SK-N-MC (cell line): ENCODE results near the gene ATXN1L.
"Not testable (repeated sequence)": the region's sequence is repeated elsewhere in the genome, so short reads cannot be mapped to it uniquely, and the experiment has no call there.

ENCODE experiments used
- DNase-seq: peaks from one replicate; pipeline ENCODE4 v3.0.0-alpha.2; 2011; ENCODE audit warnings: low read depth, low spot score
- H3K27ac ChIP-seq: fragments of 200-600 bp; sonication (generic); 2 replicates; pipeline ENCODE4 v1.5.1; 2016; ENCODE audit warnings: mixed run types
- H3K36me3 ChIP-seq: fragments of 200-600 bp; sonication (generic); 2 replicates; pipeline ENCODE4 v1.6.1; 2017; ENCODE audit warnings: antibody characterized with exemption, low read length, mixed read lengths; ENCODE audit not compliant: insufficient read depth
- H3K4me3 ChIP-seq: fragments of 200-600 bp; sonication (generic); 2 replicates; pipeline ENCODE4 v1.5.1; 2016
- H3K9ac ChIP-seq: fragments of 200-600 bp; sonication (generic); 2 replicates; pipeline ENCODE4 v1.8.0; 2017; ENCODE audit warnings: mixed run types, mixed read lengths; ENCODE audit not compliant: insufficient read length
- H3K9me3 ChIP-seq: fragments of 200-600 bp; sonication (generic); 2 replicates; pipeline ENCODE4 v1.6.1; 2017; ENCODE audit warnings: low read depth, mild to moderate bottlenecking, antibody characterized with exemption, low read length, moderate library complexity, mixed read lengths
- EZH2 ChIP-seq: fragments of 200-600 bp; sonication (generic); IDR thresholded peaks from one replicate; pipeline ENCODE4 v1.6.1; 2017; ENCODE audit warnings: antibody characterized with exemption
- FOXP2 ChIP-seq: optimal IDR thresholded peaks from 2 replicates; pipeline ENCODE3; 2011; ENCODE audit warnings: mild to moderate bottlenecking, moderate library complexity; ENCODE audit not compliant: insufficient read depth; ENCODE audit errors: extremely low read length, control extremely low read depth
- POLR2AphosphoS5 ChIP-seq: IDR thresholded peaks from 2 replicates; pipeline ENCODE4 v1.6.1; 2012; ENCODE audit warnings: mild to moderate bottlenecking, low read depth, low read length, borderline replicate concordance

Gene ATXN1L

DNA sequence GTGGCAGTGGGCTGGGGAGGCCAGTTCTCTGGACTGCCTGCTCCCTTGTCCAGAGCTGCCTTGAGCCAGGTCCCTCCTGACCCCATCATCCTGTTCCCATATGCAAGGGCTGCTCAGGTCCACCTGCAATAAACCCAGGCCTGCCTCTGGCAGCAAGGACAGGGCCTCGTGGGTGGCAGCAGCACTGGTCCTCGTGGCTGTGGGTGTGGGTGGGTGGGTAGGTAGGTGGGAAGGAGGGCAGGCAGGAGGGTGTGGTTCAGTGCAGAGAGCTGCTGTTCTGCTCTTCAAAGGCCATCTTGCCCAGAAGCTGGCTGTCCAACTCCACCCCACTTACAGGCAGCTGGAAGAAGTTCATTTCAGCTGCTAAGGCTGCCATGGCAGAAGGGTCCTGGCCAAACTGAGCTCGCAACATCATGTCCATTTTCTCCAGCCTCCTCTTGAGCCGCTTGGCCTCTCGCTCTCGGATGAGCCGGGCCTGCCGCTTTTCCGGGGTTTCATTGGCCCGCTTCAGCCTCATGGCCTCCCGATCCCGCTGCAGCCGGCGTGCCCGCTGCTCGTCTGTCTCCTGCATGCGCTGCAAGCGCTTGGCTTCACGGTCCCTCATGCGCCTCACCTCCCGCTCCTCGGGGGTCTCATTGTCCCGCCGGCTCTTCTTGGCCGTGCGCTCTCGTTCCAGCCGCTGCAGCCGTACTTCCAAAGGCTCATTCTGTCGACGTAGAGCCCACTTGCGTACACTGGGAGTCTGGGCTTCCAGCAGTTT, 14.2 kb downstream of the ATXN1L start:
- no peak for TF ChIP-seq EZH2
- TF ChIP-seq POLR2AphosphoS5: no peak
- no peak for TF ChIP-seq FOXP2
- H3K36me3 ChIP-seq: peaks cover 5% of the 10 kb centered on the region; the same call in 1 of the 2 replicates
- no peak overlapping the region for H3K4me3 ChIP-seq
- DNase-seq: no peak
- no peak overlapping the region for H3K9ac ChIP-seq
- H3K27ac ChIP-seq: no peak overlapping the region
- no peaks in the 10 kb centered on the region for H3K9me3 ChIP-seq

DNA sequence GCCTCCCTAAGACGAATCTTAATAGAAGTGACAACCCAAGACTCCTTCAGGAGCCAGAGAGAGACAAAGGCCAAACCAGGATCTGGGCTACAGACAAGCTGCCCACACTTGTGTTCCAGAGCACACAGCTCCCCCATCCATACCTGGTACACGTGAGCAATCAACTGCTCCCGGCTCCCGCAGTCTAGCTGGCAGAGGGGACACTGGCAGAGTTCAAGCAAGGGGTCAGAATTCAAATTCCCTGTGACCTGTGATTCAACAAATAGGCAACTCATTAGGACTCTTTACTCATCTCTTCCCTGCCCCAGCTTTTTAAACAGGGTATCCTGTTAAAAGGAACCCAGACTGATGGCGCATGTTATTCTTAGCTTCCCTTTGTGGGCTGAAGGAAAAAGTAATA, 18.2 kb downstream of the ATXN1L start:
- no peak for TF ChIP-seq POLR2AphosphoS5
- TF ChIP-seq FOXP2: no peak
- peaks cover 10% of the 10 kb centered on the region; the same call in 1 of the 2 replicates for H3K36me3 ChIP-seq
- H3K27ac ChIP-seq: no peak overlapping the region
- no peak overlapping the region for H3K9ac ChIP-seq
- no peak overlapping the region for H3K4me3 ChIP-seq
- H3K9me3 ChIP-seq: no peaks in the 10 kb centered on the region
- DNase-seq: no peak

DNA sequence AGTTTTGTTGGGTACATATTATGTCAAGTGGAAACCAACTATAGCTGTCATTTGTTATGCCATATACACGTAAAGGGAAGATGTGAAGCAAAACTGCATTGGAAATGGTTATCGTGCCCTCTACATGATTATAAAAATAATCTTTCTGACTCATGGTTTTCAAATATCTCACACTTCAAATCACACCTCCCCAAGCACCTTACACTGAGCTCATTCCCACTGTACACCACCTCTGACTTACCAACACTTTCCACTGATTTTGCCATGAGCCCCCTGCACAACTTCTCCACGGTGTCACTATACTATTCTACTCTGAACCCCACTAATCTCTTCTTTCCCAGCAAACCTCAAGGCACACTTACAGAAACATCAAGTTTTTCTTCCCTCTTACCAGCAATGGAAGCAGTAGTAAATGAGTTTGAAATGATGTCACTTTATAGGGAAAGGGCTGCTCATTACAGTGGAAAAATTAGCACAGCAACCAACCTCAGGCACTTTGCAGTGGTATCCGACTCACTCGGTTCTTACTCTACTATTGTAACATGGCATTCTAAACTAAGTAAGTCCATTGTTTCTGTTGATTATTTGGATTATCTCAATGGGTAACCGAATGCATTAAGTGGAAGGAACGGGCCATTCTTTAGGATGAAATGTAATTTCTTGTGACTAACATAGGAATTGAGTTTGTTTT, 19.5 kb downstream of the ATXN1L start:
- no peak for DNase-seq
- H3K27ac ChIP-seq: no peak overlapping the region
- no peak overlapping the region for H3K9ac ChIP-seq
- TF ChIP-seq EZH2 (no peak), FOXP2 (no peak), POLR2AphosphoS5 (no peak)
- no peaks in the 10 kb centered on the region for H3K9me3 ChIP-seq
- peaks cover 14% of the 10 kb centered on the region; the same call in 1 of the 2 replicates for H3K36me3 ChIP-seq
- no peak overlapping the region for H3K4me3 ChIP-seq

DNA sequence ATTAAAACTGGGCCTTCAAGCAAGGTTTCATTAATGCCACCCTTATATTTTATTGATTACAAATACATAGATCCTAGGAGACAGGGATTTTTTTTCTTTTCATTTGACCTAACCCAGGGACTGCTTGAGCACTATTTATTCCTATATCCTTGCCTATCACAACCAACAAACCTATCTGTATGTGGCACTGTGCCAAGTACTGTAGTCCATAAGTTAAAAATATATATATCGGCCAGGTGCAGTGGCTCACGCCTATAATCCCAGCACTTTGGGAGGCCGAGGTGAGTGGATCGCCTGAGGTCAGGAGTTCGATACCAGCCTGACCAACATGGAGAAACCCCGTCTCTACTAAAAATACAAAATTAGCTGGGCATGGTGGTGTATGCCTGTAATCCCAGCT, 21.4 kb downstream of the ATXN1L start:
- not testable (repeated sequence) for DNase-seq, H3K9me3 ChIP-seq, H3K27ac ChIP-seq, H3K9ac ChIP-seq, H3K4me3 ChIP-seq
- peaks cover 12% of the 10 kb centered on the region; the same call in 1 of the 2 replicates for H3K36me3 ChIP-seq

DNA sequence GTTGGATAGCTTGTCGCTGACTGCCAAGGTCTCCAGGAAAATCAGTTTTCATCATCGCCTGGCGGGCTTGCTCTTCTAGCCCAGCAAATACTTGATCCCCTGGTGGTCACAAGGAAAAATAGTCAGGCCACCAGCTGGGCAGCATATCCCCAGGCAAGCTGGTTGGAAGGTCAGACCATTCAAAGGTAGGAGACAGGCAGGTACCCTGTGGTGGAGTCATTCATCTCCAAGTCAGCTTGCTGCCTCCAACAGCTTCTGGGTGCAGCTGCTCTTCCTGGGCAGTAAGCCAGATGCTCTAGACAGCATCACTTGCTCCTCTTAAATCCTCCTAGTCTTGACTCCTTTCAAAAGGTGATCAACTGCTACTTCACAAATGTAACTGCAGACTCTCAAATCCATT, 22.2 kb downstream of the ATXN1L start:
- no peak overlapping the region for H3K4me3 ChIP-seq
- no peaks in the 10 kb centered on the region for H3K9me3 ChIP-seq
- no peak overlapping the region for H3K9ac ChIP-seq
- TF ChIP-seq FOXP2: no peak
- TF ChIP-seq POLR2AphosphoS5: no peak
- no peak for TF ChIP-seq EZH2
- peaks cover 12% of the 10 kb centered on the region; the same call in 1 of the 2 replicates for H3K36me3 ChIP-seq
- no peak overlapping the region for H3K27ac ChIP-seq
- no peak for DNase-seq

DNA sequence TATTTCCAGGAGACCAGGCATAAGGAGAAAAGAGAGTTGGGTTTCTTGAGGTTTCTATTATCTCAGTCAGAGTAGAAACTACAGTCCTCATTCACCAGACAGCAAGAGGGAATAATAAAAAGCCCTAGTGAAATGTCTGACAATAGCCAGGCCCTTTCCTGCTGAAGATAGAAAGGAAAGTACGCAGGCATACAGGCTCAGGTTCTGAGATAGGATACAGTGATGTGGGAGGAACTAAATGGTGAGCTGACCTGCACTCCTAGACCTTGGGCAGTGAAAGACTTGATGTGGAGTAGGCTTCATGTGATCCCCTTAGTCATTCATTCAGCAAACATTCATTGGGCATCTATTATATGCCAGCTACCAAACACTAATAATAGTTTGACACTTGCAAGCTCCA, 23.3 kb downstream of the ATXN1L start:
- TF ChIP-seq POLR2AphosphoS5 (no peak), EZH2 (no peak)
- Histone ChIP-seq H3K9ac (no peak overlapping the region), H3K4me3 (no peak overlapping the region), H3K36me3 (peaks cover 9% of the 10 kb centered on the region; the same call in 1 of the 2 replicates), H3K27ac (no peak overlapping the region), H3K9me3 (no peaks in the 10 kb centered on the region)
- DNase-seq: no peak

DNA sequence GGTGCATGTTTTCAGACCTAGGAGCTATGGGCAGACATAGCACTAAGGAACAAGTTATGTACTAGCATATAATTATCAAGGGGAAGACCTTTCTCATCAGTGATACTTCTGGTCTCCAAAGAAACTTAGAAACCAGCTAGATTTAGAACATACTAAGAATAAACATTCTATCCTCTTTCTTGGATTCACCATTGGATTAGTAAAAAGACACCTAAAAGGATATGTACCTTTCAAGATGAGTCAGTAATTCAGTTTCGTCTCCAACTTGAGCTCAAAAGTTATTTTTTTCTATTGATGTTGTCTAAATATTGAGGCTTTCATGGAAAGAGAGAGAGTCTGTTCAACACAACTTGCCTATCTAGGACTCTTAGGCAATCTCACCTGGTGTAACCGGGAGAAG, 25.0 kb downstream of the ATXN1L start:
- H3K9me3 ChIP-seq: no peaks in the 10 kb centered on the region
- H3K27ac ChIP-seq: no peak overlapping the region
- H3K4me3 ChIP-seq: no peak overlapping the region
- peaks cover 7% of the 10 kb centered on the region; the same call in 1 of the 2 replicates for H3K36me3 ChIP-seq
- no peak for TF ChIP-seq EZH2
- TF ChIP-seq FOXP2: no peak
- TF ChIP-seq POLR2AphosphoS5: no peak
- DNase-seq: no peak
- no peak overlapping the region for H3K9ac ChIP-seq

DNA sequence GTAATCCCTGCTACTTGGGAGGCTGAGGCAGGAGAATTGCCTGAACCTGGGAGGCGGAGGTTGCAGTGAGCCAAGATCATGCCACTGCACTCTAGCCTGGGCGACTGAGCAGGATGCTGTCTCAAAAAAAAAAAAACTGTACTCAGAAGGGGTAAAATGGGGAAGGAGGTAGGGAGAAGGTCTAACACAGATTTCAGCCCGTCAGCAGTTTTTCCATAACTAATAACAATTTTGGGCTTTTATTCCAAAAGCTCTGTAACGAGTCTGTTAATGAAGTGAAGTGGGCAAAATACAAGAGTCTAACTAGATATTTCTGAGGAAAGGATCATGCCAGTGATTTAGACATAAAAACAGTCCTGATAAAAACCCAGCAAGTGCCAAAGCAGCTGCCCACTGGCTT, 27.4 kb downstream of the ATXN1L start:
- H3K27ac ChIP-seq: no peak overlapping the region
- no peak overlapping the region for H3K4me3 ChIP-seq
- H3K36me3 ChIP-seq: peaks cover 7% of the 10 kb centered on the region; the same call in 1 of the 2 replicates
- no peak for TF ChIP-seq FOXP2
- no peak for TF ChIP-seq EZH2
- no peak for TF ChIP-seq POLR2AphosphoS5
- H3K9me3 ChIP-seq: no peaks in the 10 kb centered on the region
- no peak for DNase-seq
- H3K9ac ChIP-seq: no peak overlapping the region
